ENCODE results near the gene RCBTB1.

RCBTB1 gene

GRCh38 chr13:49536144-49536873 lies 49.0 kb downstream of the RCBTB1 start:
- no peak overlapping the region for H3K27ac ChIP-seq
- no peak for TF ChIP-seq CTCF (conservative IDR thresholded peaks at IDR 0.05)

- H3K27ac ChIP-seq = no peak overlapping the region
- TF ChIP-seq CTCF (conservative IDR thresholded peaks at IDR 0.05) = no peak
Measured at GRCh38 chr13:49533591-49534269, 51.6 kb downstream of the RCBTB1 start.

- H3K27ac ChIP-seq = no peak overlapping the region
- no peak for TF ChIP-seq CTCF (conservative IDR thresholded peaks at IDR 0.05)
Measured at GRCh38 chr13:49533011-49533410, 52.3 kb downstream of the RCBTB1 start.

GRCh38 chr13:49532593-49532992 lies 52.8 kb downstream of the RCBTB1 start:
- H3K27ac ChIP-seq = no peak overlapping the region
- TF ChIP-seq CTCF (conservative IDR thresholded peaks at IDR 0.05) = no peak

GRCh38 chr13:49530457-49530856 lies 54.9 kb downstream of the RCBTB1 start:
- H3K27ac ChIP-seq = no peak overlapping the region
- no peak for TF ChIP-seq CTCF (conservative IDR thresholded peaks at IDR 0.05)

- no peak overlapping the region for H3K27ac ChIP-seq
- no peak for TF ChIP-seq CTCF (conservative IDR thresholded peaks at IDR 0.05)
Measured at GRCh38 chr13:49528161-49528560, 57.2 kb downstream of the RCBTB1 start.

- no peak overlapping the region for H3K27ac ChIP-seq
- no peak for TF ChIP-seq CTCF (conservative IDR thresholded peaks at IDR 0.05)
Measured at GRCh38 chr13:49527123-49527522, 58.2 kb downstream of the RCBTB1 start.
